Nephron (organoid): Measurements from ENCODE around the gene ADGRG6.

Experiments
- H3K27ac Mint-ChIP-seq, 3 experiments: 2 replicates each; pipeline ENCODE4 v1.8.0; 2020; ENCODE audit warnings: mixed read lengths in 3 of 3, mild to moderate bottlenecking in 2 of 3, moderate library complexity in 1 of 3
- H3K27me3 Mint-ChIP-seq: 2 replicates; pipeline ENCODE4 v1.8.0; 2021; ENCODE audit warnings: low read depth, mild to moderate bottlenecking, moderate library complexity, mixed read lengths
- H3K36me3 Mint-ChIP-seq: 2 replicates; pipeline ENCODE4 v1.8.0; 2020; ENCODE audit warnings: low read depth, mixed read lengths
- H3K4me1 Mint-ChIP-seq: 2 replicates; pipeline ENCODE4 v1.8.0; 2020; ENCODE audit warnings: mixed read lengths
- H3K4me3 Mint-ChIP-seq, 3 experiments: 2 replicates each; pipeline ENCODE4 v1.8.0; 2020; ENCODE audit warnings: mild to moderate bottlenecking in 3 of 3, mixed read lengths in 3 of 3, moderate library complexity in 2 of 3
- H3K9me3 Mint-ChIP-seq: 2 replicates; pipeline ENCODE4 v1.8.0; 2020; ENCODE audit warnings: mixed read lengths
- TF ChIP-seq, protein P1 (sequence below), 3 experiments: fragments of 200-600 bp; sonication (generic); IDR thresholded peaks; one replicate each; pipeline ENCODE4 v1.5.0; 2021; ENCODE audit warnings: antibody characterized with exemption in 3 of 3; ENCODE audit not compliant: unreplicated experiment in 3 of 3

The ADGRG6 gene

GRCh38 chr6:142443532-142443931 lies 141.7 kb downstream of the ADGRG6 start:
- TF ChIP-seq, protein P1, sequence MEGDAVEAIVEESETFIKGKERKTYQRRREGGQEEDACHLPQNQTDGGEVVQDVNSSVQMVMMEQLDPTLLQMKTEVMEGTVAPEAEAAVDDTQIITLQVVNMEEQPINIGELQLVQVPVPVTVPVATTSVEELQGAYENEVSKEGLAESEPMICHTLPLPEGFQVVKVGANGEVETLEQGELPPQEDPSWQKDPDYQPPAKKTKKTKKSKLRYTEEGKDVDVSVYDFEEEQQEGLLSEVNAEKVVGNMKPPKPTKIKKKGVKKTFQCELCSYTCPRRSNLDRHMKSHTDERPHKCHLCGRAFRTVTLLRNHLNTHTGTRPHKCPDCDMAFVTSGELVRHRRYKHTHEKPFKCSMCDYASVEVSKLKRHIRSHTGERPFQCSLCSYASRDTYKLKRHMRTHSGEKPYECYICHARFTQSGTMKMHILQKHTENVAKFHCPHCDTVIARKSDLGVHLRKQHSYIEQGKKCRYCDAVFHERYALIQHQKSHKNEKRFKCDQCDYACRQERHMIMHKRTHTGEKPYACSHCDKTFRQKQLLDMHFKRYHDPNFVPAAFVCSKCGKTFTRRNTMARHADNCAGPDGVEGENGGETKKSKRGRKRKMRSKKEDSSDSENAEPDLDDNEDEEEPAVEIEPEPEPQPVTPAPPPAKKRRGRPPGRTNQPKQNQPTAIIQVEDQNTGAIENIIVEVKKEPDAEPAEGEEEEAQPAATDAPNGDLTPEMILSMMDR (IDR thresholded peaks at IDR 0.05; ENCODE audit: unreplicated experiment in 3 of 3), result no peak
- H3K4me1 Mint-ChIP-seq, result peaks cover 16% of the 10 kb centered on the region
- peak overlapping the region in 1 of 3 experiments; percentile 72 for H3K27ac Mint-ChIP-seq
- H3K36me3 Mint-ChIP-seq, result no peaks in the 10 kb centered on the region
- peaks cover 4% of the 10 kb centered on the region for H3K27me3 Mint-ChIP-seq
- H3K4me3 Mint-ChIP-seq, result no peak overlapping the region
- H3K9me3 Mint-ChIP-seq, result no peaks in the 10 kb centered on the region

DNA sequence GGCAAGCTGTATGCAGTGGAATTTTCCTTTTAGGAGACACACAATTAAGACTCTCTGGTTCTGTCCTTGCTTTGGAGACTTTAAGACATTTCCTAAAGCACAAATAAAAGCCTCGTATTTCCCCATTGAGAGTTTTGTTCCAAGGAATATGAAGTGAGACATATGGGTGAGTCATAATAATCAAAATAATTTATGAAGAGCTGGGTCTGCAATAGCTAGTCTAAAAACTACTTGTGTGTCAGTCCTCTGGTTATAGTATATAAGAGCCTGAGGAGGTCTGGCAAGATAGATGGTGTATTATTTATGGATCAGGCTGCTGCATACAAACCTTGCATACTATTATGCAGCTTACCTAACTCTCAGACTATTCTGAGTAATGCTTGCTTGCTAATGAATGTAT lies 142.6 kb downstream of the ADGRG6 start:
- H3K27ac Mint-ChIP-seq, result peak overlapping the region; percentile 48 to 72 (median 61)
- peaks cover 16% of the 10 kb centered on the region for H3K4me1 Mint-ChIP-seq
- H3K27me3 Mint-ChIP-seq, result peaks cover 4% of the 10 kb centered on the region
- H3K36me3 Mint-ChIP-seq, result no peaks in the 10 kb centered on the region
- no peak overlapping the region for H3K4me3 Mint-ChIP-seq
- H3K9me3 Mint-ChIP-seq, result no peaks in the 10 kb centered on the region
- TF ChIP-seq, protein P1 (IDR thresholded peaks at IDR 0.05; ENCODE audit: unreplicated experiment in 3 of 3), result no peak

DNA sequence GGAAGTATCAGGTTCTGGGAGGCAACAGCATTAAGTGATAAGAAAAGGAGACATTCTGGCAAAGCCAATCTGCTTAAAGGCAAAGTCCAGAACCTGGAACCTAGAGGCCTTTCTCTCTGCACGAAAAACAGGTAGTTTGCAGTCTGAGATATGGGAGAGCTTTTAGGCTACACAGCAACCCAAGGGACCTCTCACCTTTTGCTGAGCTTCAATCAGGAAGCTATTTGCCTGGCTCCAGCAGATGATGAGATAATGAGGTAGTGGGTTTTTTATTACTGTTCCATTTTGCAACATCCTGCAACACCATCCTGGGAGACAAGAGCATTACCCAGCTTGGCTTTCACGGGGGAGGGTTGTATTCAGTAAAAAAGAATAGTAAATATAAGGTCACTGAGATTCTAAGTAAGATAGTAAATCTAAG lies 143.1 kb downstream of the ADGRG6 start:
- Mint-ChIP-seq H3K36me3 (no peaks in the 10 kb centered on the region), H3K27ac (peak overlapping the region; percentile 48 to 72 (median 61)), H3K4me1 (peaks cover 16% of the 10 kb centered on the region), H3K27me3 (peaks cover 4% of the 10 kb centered on the region), H3K9me3 (no peaks in the 10 kb centered on the region), H3K4me3 (no peak overlapping the region)
- TF ChIP-seq, protein P1 (IDR thresholded peaks at IDR 0.05; ENCODE audit: unreplicated experiment in 3 of 3), result no peak

GRCh38 chr6:142446168-142446567 lies 144.4 kb downstream of the ADGRG6 start:
- peaks cover 16% of the 10 kb centered on the region for H3K4me1 Mint-ChIP-seq
- no peaks in the 10 kb centered on the region for H3K9me3 Mint-ChIP-seq
- H3K27me3 Mint-ChIP-seq, result peaks cover under 1% of the 10 kb centered on the region
- no peaks in the 10 kb centered on the region for H3K36me3 Mint-ChIP-seq
- H3K4me3 Mint-ChIP-seq, result no peak overlapping the region
- no peak overlapping the region for H3K27ac Mint-ChIP-seq
- TF ChIP-seq, protein P1 (IDR thresholded peaks at IDR 0.05; ENCODE audit: unreplicated experiment in 3 of 3), result no peak

- no peak overlapping the region for H3K4me3 Mint-ChIP-seq
Measured at GRCh38 chr6:142446576-142446975, 144.8 kb downstream of the ADGRG6 start.

More at GRCh38 chr6:142446576-142446975, 144.8 kb downstream of the ADGRG6 start:
- TF ChIP-seq, protein P1 (IDR thresholded peaks at IDR 0.05; ENCODE audit: unreplicated experiment in 3 of 3), result no peak
- Mint-ChIP-seq H3K36me3 (no peaks in the 10 kb centered on the region), H3K27me3 (no peaks in the 10 kb centered on the region), H3K4me1 (peaks cover 16% of the 10 kb centered on the region), H3K9me3 (no peaks in the 10 kb centered on the region), H3K27ac (no peak overlapping the region)
